ENCODE data around the gene COL9A3. TPM values are rescaled to one million over a fixed set of nuclear protein-coding genes. Genes with fewer than 3 reads are reported as not detected.
"Not testable (repeated sequence)": the region's sequence is repeated elsewhere in the genome, so short reads cannot be mapped to it uniquely, and the experiment has no call there.

Gene COL9A3
- total and polyA plus RNA-seq, 5 experiments from 2014 or later, result 0.15 to 2.2 (median 1.2) TPM; not detected in 2

DNA sequence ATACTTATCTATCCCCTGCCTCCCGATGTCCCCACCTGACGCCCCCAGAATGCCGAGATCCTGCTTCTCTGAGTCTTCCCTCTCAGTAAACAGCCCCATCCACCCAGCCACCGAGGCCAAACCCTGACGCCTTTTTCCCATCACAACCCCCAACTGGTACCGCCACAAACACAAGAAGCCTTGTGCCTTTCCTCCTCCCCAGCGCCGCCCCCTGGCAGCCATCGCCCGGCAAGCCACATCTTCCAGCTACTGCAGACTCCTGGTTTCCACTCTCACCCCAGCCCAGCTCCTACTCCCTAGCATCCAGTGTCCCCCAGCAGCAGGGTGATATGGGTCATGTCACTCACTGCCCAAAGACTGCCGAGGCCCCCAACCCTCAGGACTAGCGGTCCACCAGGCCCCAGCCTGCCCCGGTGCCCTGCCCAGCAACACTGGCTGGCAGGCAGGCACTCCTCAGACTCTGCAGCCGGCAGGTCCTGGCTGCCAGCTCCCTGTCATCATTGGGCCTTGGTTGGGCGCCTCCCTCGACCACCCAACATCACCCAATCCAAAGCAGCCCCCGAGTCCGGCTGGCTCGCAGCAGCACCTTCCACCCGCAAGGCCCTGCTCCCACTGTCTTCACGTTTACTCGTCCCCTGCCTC lies 33.6 kb downstream of the COL9A3 start:
- Mint-ChIP-seq H3K9me3 (no peaks in the 10 kb centered on the region), H3K27me3 (no peaks in the 10 kb centered on the region), H3K27ac (peak overlapping the region in 3 of 10 donors; percentile 35 to 64 (median 37)), H3K36me3 (peaks cover 0 to 43% (median 22%) of the 10 kb centered on the region in 3 donors), H3K4me1 (peaks cover 0 to 7% (median 3%) of the 10 kb centered on the region in 4 donors), H3K4me3 (no peak overlapping the region)
- DNase-seq, result no peak
- POLR2A ChIA-PET, result no interaction called here
- ATAC-seq, result no peak

DNA sequence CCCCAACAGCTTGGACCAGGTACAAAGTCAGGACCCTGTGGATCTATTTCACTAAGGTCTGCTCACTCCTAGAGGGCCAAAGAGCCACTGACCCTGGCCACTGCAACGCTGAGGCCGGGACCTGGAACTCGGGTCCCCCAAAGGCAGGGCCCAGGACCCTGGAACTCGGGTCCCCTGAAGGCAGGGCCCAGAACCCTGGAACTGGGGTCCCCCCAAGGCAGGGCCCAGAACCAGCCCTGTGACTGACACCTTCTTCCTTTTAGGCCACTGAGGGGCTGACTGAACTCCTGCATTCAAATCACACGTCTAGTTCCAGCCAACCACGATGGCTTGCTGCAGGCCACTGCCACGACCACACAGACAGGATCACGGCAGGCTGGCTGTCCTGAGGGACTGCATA lies 35.3 kb downstream of the COL9A3 start:
- H3K36me3 Mint-ChIP-seq, result peaks cover 0 to 41% (median 25%) of the 10 kb centered on the region in 3 donors
- no peaks in the 10 kb centered on the region for H3K9me3 Mint-ChIP-seq
- H3K27ac Mint-ChIP-seq, result no peak overlapping the region
- no peaks in the 10 kb centered on the region for H3K27me3 Mint-ChIP-seq
- ATAC-seq (no peak), DNase-seq (no peak)
- POLR2A ChIA-PET, result no interaction called here
- H3K4me3 Mint-ChIP-seq, result no peak overlapping the region
- peaks cover 0 to 9% (median 3%) of the 10 kb centered on the region in 4 donors for H3K4me1 Mint-ChIP-seq

GRCh38 chr20:62852841-62853240 lies 36.0 kb downstream of the COL9A3 start:
- Mint-ChIP-seq H3K27me3 (no peaks in the 10 kb centered on the region), H3K4me3 (no peak overlapping the region)

GRCh38 chr20:62853304-62853703 lies 36.5 kb downstream of the COL9A3 start:
- ATAC-seq, DNase-seq, POLR2A ChIA-PET, H3K9me3 Mint-ChIP-seq, H3K27ac Mint-ChIP-seq, H3K4me3 Mint-ChIP-seq, H3K27me3 Mint-ChIP-seq: not testable (repeated sequence)
- peaks cover 0 to 43% (median 27%) of the 10 kb centered on the region in 3 donors for H3K36me3 Mint-ChIP-seq
- H3K4me1 Mint-ChIP-seq, result peaks cover 0 to 18% (median 6%) of the 10 kb centered on the region in 4 donors

More at GRCh38 chr20:62852841-62853240, 36.0 kb downstream of the COL9A3 start:
- Mint-ChIP-seq H3K9me3 (no peaks in the 10 kb centered on the region), H3K4me1 (peaks cover 0 to 13% (median 3%) of the 10 kb centered on the region in 4 donors), H3K36me3 (peaks cover 0 to 43% (median 27%) of the 10 kb centered on the region in 3 donors), H3K27ac (no peak overlapping the region)
- DNase-seq, result no peak
- POLR2A ChIA-PET, result no interaction called here
- ATAC-seq, result no peak

GRCh38 chr20:62854121-62854520 lies 37.3 kb downstream of the COL9A3 start:
- H3K27me3 Mint-ChIP-seq, result no peaks in the 10 kb centered on the region
- DNase-seq (no peak), ATAC-seq (no peak)
- POLR2A ChIA-PET, result no interaction called here
- no peaks in the 10 kb centered on the region for H3K9me3 Mint-ChIP-seq
- no peak overlapping the region for H3K4me3 Mint-ChIP-seq
- no peak overlapping the region for H3K27ac Mint-ChIP-seq
- peaks cover 0 to 43% (median 27%) of the 10 kb centered on the region in 3 donors for H3K36me3 Mint-ChIP-seq
- peaks cover 2 to 20% (median 8%) of the 10 kb centered on the region in 4 donors for H3K4me1 Mint-ChIP-seq

GRCh38 chr20:62855120-62855519 lies 38.3 kb downstream of the COL9A3 start:
- Mint-ChIP-seq H3K9me3 (no peaks in the 10 kb centered on the region), H3K4me1 (peaks cover 8 to 25% (median 13%) of the 10 kb centered on the region in 4 donors), H3K4me3 (no peak overlapping the region), H3K36me3 (peaks cover 0 to 39% (median 27%) of the 10 kb centered on the region in 3 donors), H3K27ac (no peak overlapping the region), H3K27me3 (no peaks in the 10 kb centered on the region)
- POLR2A ChIA-PET, result no interaction called here
- DNase-seq (no peak), ATAC-seq (no peak)

- H3K36me3 Mint-ChIP-seq, result peaks cover 0 to 33% (median 24%) of the 10 kb centered on the region in 3 donors
- ATAC-seq (no peak), DNase-seq (no peak)
- H3K4me3 Mint-ChIP-seq, result no peak overlapping the region
- H3K27me3 Mint-ChIP-seq, result no peaks in the 10 kb centered on the region
- H3K9me3 Mint-ChIP-seq, result no peaks in the 10 kb centered on the region
- H3K27ac Mint-ChIP-seq, result no peak overlapping the region
- peaks cover 8 to 34% (median 20%) of the 10 kb centered on the region in 4 donors for H3K4me1 Mint-ChIP-seq
- POLR2A ChIA-PET, result no interaction called here
These were observed 40.2 kb downstream of the COL9A3 start for GRCh38 chr20:62856931-62857619.

GRCh38 chr20:62858058-62858830 lies 41.4 kb downstream of the COL9A3 start:
- peaks cover 0 to 26% (median 15%) of the 10 kb centered on the region in 3 donors for H3K36me3 Mint-ChIP-seq
- H3K27me3 Mint-ChIP-seq, result no peaks in the 10 kb centered on the region
- H3K27ac Mint-ChIP-seq, result no peak overlapping the region
- POLR2A ChIA-PET, result interaction anchor here (0.8 to 1.1 kb wide), 2 partner anchors 64 to 80 kb away, joined by 3 read pairs; partner anchors contain the start of gene GID8
- H3K9me3 Mint-ChIP-seq, result no peaks in the 10 kb centered on the region
- H3K4me1 Mint-ChIP-seq, result peaks cover 10 to 29% (median 22%) of the 10 kb centered on the region in 4 donors
- peak overlapping the region in 3 of 10 donors; percentile 36 to 56 (median 47) for H3K4me3 Mint-ChIP-seq
- DNase-seq, result peak in 1 of 10 donors; percentile 52
- no peak for ATAC-seq

DNA sequence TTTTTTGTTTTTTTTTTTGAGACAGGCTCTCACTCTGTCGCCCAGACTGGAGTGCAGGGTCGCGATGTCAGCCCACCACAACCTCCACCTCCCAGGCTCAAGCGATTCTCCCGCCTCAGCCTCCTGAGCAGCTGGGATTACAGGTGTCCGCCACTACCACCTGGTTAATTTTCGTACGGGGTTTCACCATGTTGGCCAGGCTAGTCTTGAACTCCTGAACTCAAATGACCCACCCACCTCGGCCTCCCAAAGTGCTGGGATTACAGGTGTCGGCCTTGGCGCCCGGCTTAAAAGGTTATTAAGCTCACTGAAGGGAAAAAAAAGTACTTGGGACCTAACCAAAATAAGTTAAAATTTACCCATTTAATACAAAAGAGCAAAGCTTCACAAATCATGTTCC lies 42.9 kb downstream of the COL9A3 start:
- H3K36me3 Mint-ChIP-seq, result peaks cover 0 to 13% (median 9%) of the 10 kb centered on the region in 3 donors
- peak overlapping the region in 4 of 10 donors; percentile 66 to 84 (median 73) for H3K27ac Mint-ChIP-seq
- no peaks in the 10 kb centered on the region for H3K9me3 Mint-ChIP-seq
- no peaks in the 10 kb centered on the region for H3K27me3 Mint-ChIP-seq
- ATAC-seq, result no peak
- H3K4me1 Mint-ChIP-seq, result peaks cover 10 to 29% (median 22%) of the 10 kb centered on the region in 4 donors
- peak overlapping the region; percentile 61 to 88 (median 72) for H3K4me3 Mint-ChIP-seq
- POLR2A ChIA-PET, result interaction anchor here (0.7 kb wide), 1 partner anchor 66 kb away, joined by 3 read pairs; no protein-coding TSS in a partner anchor
- no peak for DNase-seq

DNA sequence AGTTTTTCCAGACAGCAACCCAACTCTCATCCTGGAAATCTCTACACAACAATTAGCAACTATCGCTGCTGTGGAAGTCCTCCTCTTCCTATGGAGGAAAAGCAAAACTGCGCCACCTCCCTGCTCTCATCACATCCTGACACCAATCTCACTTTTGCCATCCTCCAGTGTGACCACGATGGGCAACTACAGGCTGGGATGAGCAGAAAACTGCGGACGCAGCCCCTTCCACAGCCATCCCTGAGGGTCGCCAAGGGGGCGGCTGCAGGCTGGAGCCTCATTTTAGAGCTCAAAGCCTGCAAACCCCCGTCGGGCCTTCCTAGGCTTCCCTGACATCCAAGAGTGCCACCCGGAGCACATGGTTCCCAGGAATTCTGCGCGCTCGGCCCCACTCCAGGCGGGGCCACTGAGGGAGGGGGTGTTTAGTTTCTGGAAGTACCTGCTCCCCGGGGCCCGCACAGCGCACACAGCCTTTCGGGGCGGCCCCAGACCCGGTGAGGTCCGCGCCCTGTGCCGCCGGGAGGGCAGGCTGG lies 43.6 kb downstream of the COL9A3 start:
- Mint-ChIP-seq H3K4me1 (peaks cover 9 to 29% (median 22%) of the 10 kb centered on the region in 4 donors), H3K27me3 (no peaks in the 10 kb centered on the region), H3K9me3 (no peaks in the 10 kb centered on the region), H3K4me3 (peak overlapping the region; percentile 61 to 88 (median 72)), H3K27ac (peak overlapping the region in 9 of 10 donors; percentile 6 to 84 (median 66)), H3K36me3 (peaks cover 0 to 11% (median 7%) of the 10 kb centered on the region in 3 donors)
- POLR2A ChIA-PET, result interaction anchor here (0.7 to 1.2 kb wide), 2 partner anchors 18 to 66 kb away, joined by 3 read pairs; no protein-coding TSS in a partner anchor
- DNase-seq (no peak), ATAC-seq (no peak)

DNA sequence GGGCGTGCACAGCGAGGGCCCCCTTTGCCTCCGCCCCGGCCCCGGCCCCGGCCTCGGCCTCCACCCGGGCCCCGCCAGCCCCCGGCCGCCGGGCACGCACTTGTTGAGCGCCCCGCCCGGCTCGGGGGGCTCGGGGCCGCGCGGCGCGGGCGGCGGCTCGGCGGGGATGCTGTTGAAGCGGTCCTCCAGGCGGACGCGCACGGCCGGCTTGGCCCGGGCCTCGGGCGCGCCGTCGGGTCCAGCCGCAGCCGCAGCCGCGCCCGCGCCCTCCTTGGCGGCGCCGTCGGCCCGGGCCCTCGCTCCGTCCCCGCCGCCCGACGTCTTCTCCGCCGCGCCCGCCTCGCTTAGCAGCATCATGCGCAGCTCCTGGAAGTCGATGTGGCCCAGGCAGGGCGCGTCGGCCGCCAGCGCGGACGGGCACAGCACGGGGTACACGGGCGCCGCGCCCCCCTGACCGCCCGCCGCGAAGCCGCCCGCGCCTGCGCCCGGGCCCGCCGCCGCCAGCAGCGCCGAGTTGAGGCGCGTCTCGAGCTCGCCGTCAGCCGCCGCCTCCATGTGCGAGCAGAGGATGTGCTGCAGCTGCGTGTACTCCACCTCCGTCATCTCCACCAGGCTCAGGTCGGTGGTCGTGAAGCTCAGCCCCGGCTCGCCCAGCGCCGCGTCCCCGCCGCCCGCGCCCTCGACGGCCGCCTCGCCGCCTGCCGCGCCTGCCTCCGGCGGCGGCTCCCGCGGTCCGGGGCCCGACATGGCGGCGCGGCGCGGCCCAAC lies 44.3 kb downstream of the COL9A3 start:
- peak overlapping the region in 5 of 10 donors; percentile 24 to 63 (median 51) for H3K27ac Mint-ChIP-seq
- DNase-seq, result peak; percentile 28 to 78 (median 54)
- no peaks in the 10 kb centered on the region for H3K27me3 Mint-ChIP-seq
- H3K4me1 Mint-ChIP-seq, result peaks cover 9 to 29% (median 22%) of the 10 kb centered on the region in 4 donors
- ATAC-seq, result peak; percentile 57 to 67
- H3K4me3 Mint-ChIP-seq, result peak overlapping the region in 6 of 10 donors; percentile 45 to 76 (median 62)
- peaks cover 0 to 11% (median 7%) of the 10 kb centered on the region in 3 donors for H3K36me3 Mint-ChIP-seq
- POLR2A ChIA-PET, result interaction anchor here (0.5 to 2.5 kb wide), 11 partner anchors 17 to 209 kb away, joined by 3 to 13 read pairs (median 5); partner anchors contain the start of genes DIDO1, GID8 and MRGBP
- no peaks in the 10 kb centered on the region for H3K9me3 Mint-ChIP-seq

Measured in naive thymus-derived CD8-positive, alpha-beta T cell (primary cell).